Measurements from ENCODE around the gene C17orf107. TPM values are rescaled to one million over a fixed set of nuclear protein-coding genes. Genes with fewer than 3 reads are reported as not detected.
A peak's percentile ranks its signal among the peaks of the same experiment; 100 is the strongest.

The C17orf107 gene
- total RNA-seq (10 to 100 TPM; 28.9 to 30.5 TPM), total RNA-seq (0.85 to 91.1 (median 4.0) reads per million in 172 experiments)
- 0.58 TPM for polyA plus RNA-seq (2013, experiment 1 of 2)
- polyA plus RNA-seq (2013, experiment 2 of 2): 1.6 TPM

DNA sequence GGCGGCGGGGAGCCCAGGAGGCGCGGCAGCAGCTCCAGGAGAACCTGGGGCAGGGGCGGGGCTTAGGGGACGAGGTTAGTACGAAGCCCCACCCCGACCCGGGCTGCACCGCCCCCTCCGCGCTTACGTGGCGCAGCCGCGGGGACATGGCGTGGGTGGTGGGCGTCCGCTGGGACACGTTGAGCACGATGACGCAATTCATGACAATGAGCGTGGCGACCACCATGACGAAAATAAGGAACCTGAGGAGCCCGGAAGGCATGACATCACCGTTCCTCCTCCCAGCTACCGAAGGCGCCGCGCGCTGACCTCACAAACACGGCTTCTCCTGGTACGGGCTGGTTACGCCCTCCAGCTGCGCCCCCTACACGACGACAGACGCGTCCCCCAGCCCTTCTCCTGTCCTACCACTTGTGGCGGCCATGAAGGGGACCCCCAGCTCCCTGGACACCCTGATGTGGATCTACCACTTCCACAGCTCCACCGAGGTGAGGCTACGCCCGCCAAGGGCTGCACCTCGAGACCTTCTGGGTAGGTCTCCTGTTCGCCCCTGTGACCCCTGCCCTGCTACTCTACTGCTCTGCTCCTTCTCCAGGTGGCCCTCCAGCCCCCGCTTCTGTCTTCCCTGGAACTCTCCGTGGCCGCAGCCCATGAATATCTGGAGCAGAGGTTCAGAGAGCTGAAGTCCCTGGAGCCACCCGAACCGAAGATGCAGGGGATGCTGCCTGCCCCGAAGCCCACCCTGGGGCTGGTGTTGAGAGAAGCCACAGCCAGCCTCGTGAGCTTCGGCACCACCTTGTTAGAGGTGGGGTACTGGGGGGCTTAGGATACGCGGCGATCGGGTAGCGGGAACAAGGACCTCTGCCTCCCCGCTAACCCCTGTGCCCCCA is at the start of gene C17orf107:
C17orf107 (plus strand) TSS at position 196 of the 890 bp plus-strand sequence; CDS start at position 423, 227 bp downstream.
- Histone ChIP-seq H3K27me3 (ENCODE audit: control insufficient read depth in 1 of 2, insufficient read depth in 2 of 2, low read length in 2 of 2) (no peaks in the 10 kb centered on the region), H3K27ac (ENCODE audit: low read depth in 1 of 2, low read length in 2 of 2) (peak within 1 kb of the TSS in 1 of 2 donors; percentile 55), H3K4me1 (ENCODE audit: insufficient read depth, low read length) (peaks cover 52% of the 10 kb centered on the region), H3K4me3 (ENCODE audit: low read length) (peak within 1 kb of the TSS; percentile 81), H3K9me3 (ENCODE audit: control insufficient read depth in 1 of 2, insufficient read depth in 1 of 2, low read length in 2 of 2) (peaks cover 0 to 18% of the 10 kb centered on the region in 2 experiments), H3K36me3 (ENCODE audit: insufficient read depth, low read length) (peaks cover 21% of the 10 kb centered on the region)
- ChIA-PET POLR2A (interaction anchor here (0.6 to 5.9 kb wide), 22 partner anchors 8 to 520 kb away, joined by 3 to 54 read pairs (median 5); partner anchors contain the start of genes ARRB2, CAMTA2, ENO3 and MINK1), CTCF (interaction anchor here (0.7 to 2.1 kb wide), 11 partner anchors 9 to 190 kb away, joined by 3 to 11 read pairs (median 3); partner anchors contain the start of genes ARRB2, PFN1, RNF167 and SLC25A11)
- peaks cover 42% of the 10 kb centered on the region for H3K36me3 Mint-ChIP-seq (ENCODE audit: low read depth)
- peak within 1 kb of the TSS; percentile 94 for H3K27ac Mint-ChIP-seq
- DNase-seq (peak; percentile 74 to 97 (median 90)), ATAC-seq (ENCODE audit: poor library complexity) (peak; percentile 80)
- peaks cover 10% of the 10 kb centered on the region for H3K27me3 Mint-ChIP-seq
- intact Hi-C loops (cut with DNase I, micrococcal nuclease): loop anchor here (5.0 kb wide), 3 partner anchors 43 to 332 kb away; partner anchors contain the start of genes GLTPD2 (in 1 of the 2), RNF167 (in 1 of the 2), SLC25A11 (in 1 of the 2) and VMO1 (in 1 of the 2)
- TF ChIP-seq, protein P1, sequence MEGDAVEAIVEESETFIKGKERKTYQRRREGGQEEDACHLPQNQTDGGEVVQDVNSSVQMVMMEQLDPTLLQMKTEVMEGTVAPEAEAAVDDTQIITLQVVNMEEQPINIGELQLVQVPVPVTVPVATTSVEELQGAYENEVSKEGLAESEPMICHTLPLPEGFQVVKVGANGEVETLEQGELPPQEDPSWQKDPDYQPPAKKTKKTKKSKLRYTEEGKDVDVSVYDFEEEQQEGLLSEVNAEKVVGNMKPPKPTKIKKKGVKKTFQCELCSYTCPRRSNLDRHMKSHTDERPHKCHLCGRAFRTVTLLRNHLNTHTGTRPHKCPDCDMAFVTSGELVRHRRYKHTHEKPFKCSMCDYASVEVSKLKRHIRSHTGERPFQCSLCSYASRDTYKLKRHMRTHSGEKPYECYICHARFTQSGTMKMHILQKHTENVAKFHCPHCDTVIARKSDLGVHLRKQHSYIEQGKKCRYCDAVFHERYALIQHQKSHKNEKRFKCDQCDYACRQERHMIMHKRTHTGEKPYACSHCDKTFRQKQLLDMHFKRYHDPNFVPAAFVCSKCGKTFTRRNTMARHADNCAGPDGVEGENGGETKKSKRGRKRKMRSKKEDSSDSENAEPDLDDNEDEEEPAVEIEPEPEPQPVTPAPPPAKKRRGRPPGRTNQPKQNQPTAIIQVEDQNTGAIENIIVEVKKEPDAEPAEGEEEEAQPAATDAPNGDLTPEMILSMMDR (IDR thresholded peaks at IDR 0.05): no peak
- peak within 1 kb of the TSS; percentile 94 for H3K4me3 Mint-ChIP-seq
- H3K9me3 Mint-ChIP-seq: no peaks in the 10 kb centered on the region
- peaks cover 37% of the 10 kb centered on the region for H3K4me1 Mint-ChIP-seq (ENCODE audit: low read depth)

DNA sequence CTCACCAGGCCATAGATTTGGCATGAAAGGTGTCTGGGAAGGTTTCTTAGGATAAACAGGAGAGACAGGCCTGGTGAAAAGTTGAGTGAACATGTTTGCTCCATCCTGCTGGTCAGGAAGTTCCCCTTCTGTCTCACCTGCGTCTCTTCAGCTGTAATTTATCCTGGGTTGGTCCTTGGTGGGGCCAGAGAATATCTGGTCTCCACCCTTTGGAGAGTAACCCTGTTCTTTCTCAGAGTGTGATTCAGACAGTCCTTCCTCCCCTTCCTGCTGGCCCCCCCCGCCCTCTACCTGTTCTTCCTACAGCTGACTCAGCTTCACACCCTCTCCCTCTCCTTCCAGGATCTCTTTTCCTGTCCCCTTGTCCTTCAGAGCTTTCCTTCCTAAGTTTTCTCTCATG is 49.1 kb upstream of the C17orf107 start:
- CTCF ChIA-PET: no interaction called here
- H3K4me1 Mint-ChIP-seq (ENCODE audit: low read depth): peaks cover 53% of the 10 kb centered on the region

DNA sequence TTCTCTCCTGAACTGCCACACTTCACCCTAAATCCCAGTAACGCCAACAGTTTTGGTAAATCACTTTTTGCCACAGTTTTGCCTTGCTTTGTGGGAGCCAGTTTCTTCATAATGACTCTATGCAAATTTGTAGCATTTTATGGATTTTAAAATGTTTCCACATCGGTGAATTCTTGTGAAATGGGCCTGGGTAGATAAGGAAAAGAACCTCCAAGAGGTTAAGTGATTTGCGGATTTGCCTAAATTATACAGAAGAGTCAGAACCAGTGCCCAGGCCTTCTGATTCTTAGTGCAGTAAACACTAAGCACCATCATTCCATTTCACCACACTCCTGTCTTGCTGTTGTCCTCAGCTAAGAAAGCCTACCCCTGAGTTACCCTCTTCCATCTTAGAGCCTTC is 48.3 kb upstream of the C17orf107 start:
- Mint-ChIP-seq H3K4me3 (no peak overlapping the region), H3K27ac (no peak overlapping the region), H3K4me1 (ENCODE audit: low read depth) (peaks cover 50% of the 10 kb centered on the region), H3K36me3 (ENCODE audit: low read depth) (peaks cover 28% of the 10 kb centered on the region), H3K9me3 (peaks cover 4% of the 10 kb centered on the region), H3K27me3 (no peaks in the 10 kb centered on the region)
- H3K9me3 ChIP-seq (ENCODE audit: control insufficient read depth in 1 of 2, insufficient read depth in 1 of 2, low read length in 2 of 2): peaks cover 0 to 5% of the 10 kb centered on the region in 2 experiments
- ATAC-seq (ENCODE audit: poor library complexity) (no peak), DNase-seq (no peak)
- no peak overlapping the region for H3K4me3 ChIP-seq (ENCODE audit: low read length)
- POLR2A ChIA-PET: interaction anchor here (1.1 kb wide), 1 partner anchor 13 kb away, joined by 3 read pairs; no protein-coding TSS in a partner anchor
- peaks cover 15% of the 10 kb centered on the region for H3K36me3 ChIP-seq (ENCODE audit: insufficient read depth, low read length)
- TF ChIP-seq, protein P1 (IDR thresholded peaks at IDR 0.05): no peak
- CTCF ChIA-PET: no interaction called here
- peaks cover 21% of the 10 kb centered on the region for H3K4me1 ChIP-seq (ENCODE audit: insufficient read depth, low read length)
- no peaks in the 10 kb centered on the region for H3K27me3 ChIP-seq (ENCODE audit: control insufficient read depth in 1 of 2, insufficient read depth in 2 of 2, low read length in 2 of 2)
- intact Hi-C loops (cut with DNase I, micrococcal nuclease): no loop called here
- no peak overlapping the region for H3K27ac ChIP-seq (ENCODE audit: low read depth in 1 of 2, low read length in 2 of 2)

More for the DNA sequence above, 49.1 kb upstream of the C17orf107 start:
- no peak overlapping the region for H3K27ac ChIP-seq (ENCODE audit: low read depth in 1 of 2, low read length in 2 of 2)
- Mint-ChIP-seq H3K9me3 (peaks cover 4% of the 10 kb centered on the region), H3K4me3 (no peak overlapping the region), H3K27me3 (no peaks in the 10 kb centered on the region), H3K36me3 (ENCODE audit: low read depth) (peaks cover 28% of the 10 kb centered on the region), H3K27ac (no peak overlapping the region)
- peaks cover 21% of the 10 kb centered on the region for H3K4me1 ChIP-seq (ENCODE audit: insufficient read depth, low read length)
- no peak overlapping the region for H3K4me3 ChIP-seq (ENCODE audit: low read length)
- DNase-seq (no peak), ATAC-seq (ENCODE audit: poor library complexity) (no peak)
- no peaks in the 10 kb centered on the region for H3K27me3 ChIP-seq (ENCODE audit: control insufficient read depth in 1 of 2, insufficient read depth in 2 of 2, low read length in 2 of 2)
- TF ChIP-seq, protein P1 (IDR thresholded peaks at IDR 0.05): no peak
- peaks cover 18% of the 10 kb centered on the region for H3K36me3 ChIP-seq (ENCODE audit: insufficient read depth, low read length)
- POLR2A ChIA-PET: interaction anchor here (0.8 kb wide), 1 partner anchor 54 kb away, joined by 3 read pairs; the partner anchor contains the start of gene PSMB6
- intact Hi-C loops (cut with DNase I, micrococcal nuclease): no loop called here
- peaks cover 0 to 5% of the 10 kb centered on the region in 2 experiments for H3K9me3 ChIP-seq (ENCODE audit: control insufficient read depth in 1 of 2, insufficient read depth in 1 of 2, low read length in 2 of 2)
